Astrocyte (in vitro differentiated cells and primary cell): Measurements from ENCODE around the gene CCDC110. TPM values are rescaled to one million over a fixed set of nuclear protein-coding genes. Genes with fewer than 3 reads are reported as not detected.

Experiments
- DNase-seq: peaks from one replicate; pipeline ENCODE4 v3.0.0-alpha.2; 2010; ENCODE audit warnings: low read depth
- FAIRE-seq: peaks from 2 replicates; lab custom pipeline; 2011; peaks lifted over from hg19 to GRCh38; lab: Jason Lieb, UNC
- H2AFZ ChIP-seq: 2 replicates; pipeline ENCODE4 v1.6.0; 2012; ENCODE audit warnings: low read depth, low read length, inconsistent platforms
- H3K27ac ChIP-seq: 2 replicates; pipeline ENCODE4 v1.5.1; 2011; ENCODE audit warnings: low read depth, low read length, inconsistent platforms
- H3K27me3 ChIP-seq: 2 replicates; pipeline ENCODE4 v1.6.0; 2011; ENCODE audit warnings: low read length, inconsistent platforms; ENCODE audit not compliant: insufficient read depth
- H3K36me3 ChIP-seq: 2 replicates; pipeline ENCODE4 v1.5.1; 2011; ENCODE audit warnings: low read length, inconsistent platforms; ENCODE audit not compliant: insufficient read depth
- H3K4me1 ChIP-seq: 2 replicates; pipeline ENCODE4 v1.5.1; 2011; ENCODE audit warnings: low read length, inconsistent platforms; ENCODE audit not compliant: insufficient read depth
- H3K4me2 ChIP-seq: 2 replicates; pipeline ENCODE4 v1.6.0; 2012; ENCODE audit warnings: low read length, inconsistent platforms
- H3K4me3 ChIP-seq: 2 replicates; pipeline ENCODE4 v1.5.1; 2011; ENCODE audit warnings: low read depth, mild to moderate bottlenecking, low read length, inconsistent platforms; ENCODE audit not compliant: insufficient read depth
- H3K79me2 ChIP-seq: 2 replicates; pipeline ENCODE4 v1.6.0; 2012; ENCODE audit warnings: mild to moderate bottlenecking, low read length, inconsistent platforms; ENCODE audit not compliant: insufficient read depth
- H3K9ac ChIP-seq: 2 replicates; pipeline ENCODE4 v1.6.0; 2012; ENCODE audit warnings: mild to moderate bottlenecking, low read length, inconsistent platforms
- H3K9me3 ChIP-seq: 2 replicates; pipeline ENCODE4 v1.5.1; 2012; ENCODE audit warnings: low read depth, mild to moderate bottlenecking, low read length, inconsistent platforms; ENCODE audit not compliant: insufficient read depth
- H4K20me1 ChIP-seq: 2 replicates; pipeline ENCODE4 v1.6.0; 2012; ENCODE audit warnings: low read length, inconsistent platforms; ENCODE audit not compliant: insufficient read depth
- H3K27ac Mint-ChIP-seq: one replicate; pipeline ENCODE4 v1.8.0; 2021; ENCODE audit warnings: mild to moderate bottlenecking, mixed read lengths; ENCODE audit not compliant: unreplicated experiment
- H3K27me3 Mint-ChIP-seq: one replicate; pipeline ENCODE4 v1.8.0; 2021; ENCODE audit warnings: low read depth, mixed read lengths; ENCODE audit not compliant: unreplicated experiment
- H3K36me3 Mint-ChIP-seq: one replicate; pipeline ENCODE4 v1.8.0; 2021; ENCODE audit warnings: low read depth, mixed read lengths; ENCODE audit not compliant: unreplicated experiment
- H3K4me1 Mint-ChIP-seq: one replicate; pipeline ENCODE4 v1.8.0; 2021; ENCODE audit warnings: low read depth, mixed read lengths; ENCODE audit not compliant: unreplicated experiment
- H3K4me3 Mint-ChIP-seq: one replicate; pipeline ENCODE4 v1.8.0; 2021; ENCODE audit warnings: mild to moderate bottlenecking, moderate library complexity, mixed read lengths; ENCODE audit not compliant: unreplicated experiment
- H3K9me3 Mint-ChIP-seq: one replicate; pipeline ENCODE4 v1.8.0; 2021; ENCODE audit warnings: mild to moderate bottlenecking, mixed read lengths; ENCODE audit not compliant: unreplicated experiment
- CTCF ChIP-seq: IDR thresholded peaks from 2 replicates; pipeline ENCODE4 v1.5.1; 2011; ENCODE audit warnings: low read depth, mild to moderate bottlenecking, inconsistent platforms, low read length, moderate library complexity; ENCODE audit not compliant: insufficient read depth
- EZH2 ChIP-seq: IDR thresholded peaks from 2 replicates; pipeline ENCODE4 v1.6.1; 2012; ENCODE audit warnings: mild to moderate bottlenecking, low read length, inconsistent platforms; ENCODE audit not compliant: insufficient read depth
- total RNA-seq: library from RNA; stranded (reverse); gene quantifications from 2 replicates; pipeline ENCODE4 v1.2.1, GENCODE V29; 2021

Gene CCDC110
- total RNA-seq, 1 donor from 2014 or later = 0.39 TPM

- Histone ChIP-seq H3K4me2 (no peak overlapping the region), H3K4me1 (no peaks in the 10 kb centered on the region), H3K36me3 (no peaks in the 10 kb centered on the region), H4K20me1 (no peaks in the 10 kb centered on the region), H3K9ac (no peak overlapping the region), H3K27me3 (no peaks in the 10 kb centered on the region), H3K79me2 (no peaks in the 10 kb centered on the region), H3K27ac (no peak overlapping the region), H3K4me3 (no peak overlapping the region), H3K9me3 (no peaks in the 10 kb centered on the region), H2AFZ (no peak overlapping the region)
- FAIRE-seq = no peak
- Mint-ChIP-seq H3K4me1 (no peaks in the 10 kb centered on the region), H3K36me3 (no peaks in the 10 kb centered on the region), H3K9me3 (peaks cover 4% of the 10 kb centered on the region), H3K4me3 (no peak overlapping the region), H3K27me3 (peaks cover 5% of the 10 kb centered on the region), H3K27ac (no peak overlapping the region)
- DNase-seq = no peak
- TF ChIP-seq CTCF = no peak
- no peak for TF ChIP-seq EZH2
These were observed 8.0 kb downstream of the CCDC110 start for GRCh38 chr4:185463541-185463940.

- no peak for DNase-seq
- Mint-ChIP-seq H3K9me3 (peaks cover 2% of the 10 kb centered on the region), H3K27me3 (peaks cover 5% of the 10 kb centered on the region), H3K27ac (no peak overlapping the region), H3K36me3 (no peaks in the 10 kb centered on the region), H3K4me3 (no peak overlapping the region), H3K4me1 (no peaks in the 10 kb centered on the region)
- H3K9ac ChIP-seq = no peak overlapping the region
- no peaks in the 10 kb centered on the region for H3K79me2 ChIP-seq
- no peaks in the 10 kb centered on the region for H3K27me3 ChIP-seq
- no peak overlapping the region for H2AFZ ChIP-seq
- no peak for TF ChIP-seq CTCF
- TF ChIP-seq EZH2 = no peak
- no peak overlapping the region for H3K4me3 ChIP-seq
- no peaks in the 10 kb centered on the region for H3K4me1 ChIP-seq
- H3K36me3 ChIP-seq = no peaks in the 10 kb centered on the region
- no peak for FAIRE-seq
- H4K20me1 ChIP-seq = no peaks in the 10 kb centered on the region
- no peak overlapping the region for H3K27ac ChIP-seq
- H3K4me2 ChIP-seq = no peak overlapping the region
- no peaks in the 10 kb centered on the region for H3K9me3 ChIP-seq
These were observed 10.0 kb downstream of the CCDC110 start for GRCh38 chr4:185461565-185461964.

- no peaks in the 10 kb centered on the region for H3K36me3 Mint-ChIP-seq
- no peaks in the 10 kb centered on the region for H4K20me1 ChIP-seq
- H3K9me3 ChIP-seq = no peaks in the 10 kb centered on the region
- no peaks in the 10 kb centered on the region for H3K27me3 ChIP-seq
- no peak overlapping the region for H3K9ac ChIP-seq
- no peaks in the 10 kb centered on the region for H3K36me3 ChIP-seq
- no peak for FAIRE-seq
- H3K4me3 Mint-ChIP-seq = no peak overlapping the region
- no peak for DNase-seq
- H3K4me3 ChIP-seq = no peak overlapping the region
- H3K4me1 ChIP-seq = no peaks in the 10 kb centered on the region
- H3K9me3 Mint-ChIP-seq = peaks cover 2% of the 10 kb centered on the region
- H3K4me1 Mint-ChIP-seq = no peaks in the 10 kb centered on the region
- no peak for TF ChIP-seq CTCF
- TF ChIP-seq EZH2 = no peak
- no peaks in the 10 kb centered on the region for H3K27me3 Mint-ChIP-seq
- no peak overlapping the region for H3K4me2 ChIP-seq
- H2AFZ ChIP-seq = no peak overlapping the region
- no peak overlapping the region for H3K27ac Mint-ChIP-seq
- no peaks in the 10 kb centered on the region for H3K79me2 ChIP-seq
- no peak overlapping the region for H3K27ac ChIP-seq
These were observed 14.4 kb downstream of the CCDC110 start for GRCh38 chr4:185457136-185457535.
